ENCODE results near the gene MYO1E. TPM values are rescaled to one million over a fixed set of nuclear protein-coding genes. Genes with fewer than 3 reads are reported as not detected.

MYO1E gene
- total RNA-seq, 2 donors from 2014 or later = 47.8 to 65.6 TPM

DNA sequence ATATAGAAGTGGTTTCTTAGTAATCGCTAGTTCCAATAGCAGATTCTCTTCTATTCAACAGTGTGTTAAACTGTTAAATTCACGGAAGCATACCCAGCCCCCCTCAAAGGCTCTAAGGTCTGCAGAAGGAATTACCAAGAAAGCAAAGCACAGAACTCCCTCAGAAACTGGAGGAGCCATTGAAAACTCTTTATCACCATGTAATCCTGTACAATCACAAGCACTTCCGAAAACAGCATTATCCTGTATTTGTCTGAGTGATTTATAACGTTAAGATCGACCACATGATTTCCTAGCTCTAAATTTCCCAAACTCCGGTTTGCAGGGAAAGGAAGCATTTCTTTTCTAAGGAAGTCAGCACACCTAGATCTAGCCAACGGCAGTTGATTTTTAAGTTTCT lies 20.0 kb downstream of the MYO1E start:
- H3K27me3 Mint-ChIP-seq (ENCODE audit: insufficient read depth) = no peaks in the 10 kb centered on the region
- no peak for DNase-seq
- H3K4me3 Mint-ChIP-seq = no peak overlapping the region
- no peaks in the 10 kb centered on the region for H3K9me3 ChIP-seq (ENCODE audit: control insufficient read depth, low read length)
- TF ChIP-seq CTCF (conservative IDR thresholded peaks at IDR 0.05) = no peak
- no peak overlapping the region for H3K4me3 ChIP-seq (ENCODE audit: low read length)
- peaks cover 2% of the 10 kb centered on the region for H3K36me3 Mint-ChIP-seq (ENCODE audit: low read depth)
- 59 to 73% methylated on average over 5 to 7 of the region's 7 CpGs for WGBS, 2 experiments (ENCODE audit: insufficient coverage in 1 of 2, insufficient read length in 1 of 2)
- no peaks in the 10 kb centered on the region for H3K9me3 Mint-ChIP-seq
- H3K27me3 ChIP-seq (ENCODE audit: control insufficient read depth, insufficient read depth, low read length, poor library complexity, severe bottlenecking) = no peaks in the 10 kb centered on the region
- H3K4me1 Mint-ChIP-seq = peaks cover 50% of the 10 kb centered on the region
- H3K36me3 ChIP-seq (ENCODE audit: control insufficient read depth, insufficient read depth, low read length) = no peaks in the 10 kb centered on the region
- H3K4me1 ChIP-seq (ENCODE audit: control insufficient read depth, insufficient read depth, low read length) = peaks cover 4% of the 10 kb centered on the region
- H3K27ac Mint-ChIP-seq = no peak overlapping the region
- H3K27ac ChIP-seq (ENCODE audit: low read depth, low read length) = no peak overlapping the region
- no peak overlapping the region for H3K9ac ChIP-seq (ENCODE audit: extremely low read depth, low read length, poor library complexity, severe bottlenecking)

GRCh38 chr15:59352189-59352588 lies 20.5 kb downstream of the MYO1E start:
- Mint-ChIP-seq H3K4me3 (no peak overlapping the region), H3K36me3 (ENCODE audit: low read depth) (peaks cover 2% of the 10 kb centered on the region), H3K4me1 (peaks cover 52% of the 10 kb centered on the region), H3K9me3 (no peaks in the 10 kb centered on the region), H3K27me3 (ENCODE audit: insufficient read depth) (no peaks in the 10 kb centered on the region), H3K27ac (no peak overlapping the region)
- 93% methylated on average over 9 of the region's 9 CpGs for WGBS, 2 experiments (ENCODE audit: insufficient coverage in 1 of 2, insufficient read length in 1 of 2)
- Histone ChIP-seq H3K9ac (ENCODE audit: extremely low read depth, low read length, poor library complexity, severe bottlenecking) (no peak overlapping the region), H3K9me3 (ENCODE audit: control insufficient read depth, low read length) (no peaks in the 10 kb centered on the region), H3K27ac (ENCODE audit: low read depth, low read length) (no peak overlapping the region), H3K4me3 (ENCODE audit: low read length) (no peak overlapping the region), H3K27me3 (ENCODE audit: control insufficient read depth, insufficient read depth, low read length, poor library complexity, severe bottlenecking) (no peaks in the 10 kb centered on the region), H3K36me3 (ENCODE audit: control insufficient read depth, insufficient read depth, low read length) (no peaks in the 10 kb centered on the region), H3K4me1 (ENCODE audit: control insufficient read depth, insufficient read depth, low read length) (peaks cover 4% of the 10 kb centered on the region)
- TF ChIP-seq CTCF (conservative IDR thresholded peaks at IDR 0.05) = no peak
- DNase-seq = no peak

DNA sequence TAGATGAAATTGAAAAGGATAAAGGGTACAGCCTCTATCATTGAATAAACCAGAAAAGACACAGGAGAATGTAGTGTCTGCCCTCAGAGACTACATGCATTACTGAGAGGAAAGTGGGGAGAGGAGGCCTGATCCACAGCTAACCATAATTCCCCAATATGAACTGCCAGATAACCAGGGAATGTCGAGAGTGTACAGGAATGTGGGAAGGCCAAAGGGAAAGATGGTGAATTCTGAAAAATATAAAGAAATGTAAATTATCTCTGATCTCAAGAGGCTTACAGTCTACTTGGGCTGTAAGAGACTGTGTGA lies 22.3 kb downstream of the MYO1E start:
- peaks cover 4% of the 10 kb centered on the region for H3K4me1 ChIP-seq (ENCODE audit: control insufficient read depth, insufficient read depth, low read length)
- H3K36me3 Mint-ChIP-seq (ENCODE audit: low read depth) = no peaks in the 10 kb centered on the region
- no peaks in the 10 kb centered on the region for H3K9me3 Mint-ChIP-seq
- no peak overlapping the region for H3K27ac ChIP-seq (ENCODE audit: low read depth, low read length)
- H3K27me3 ChIP-seq (ENCODE audit: control insufficient read depth, insufficient read depth, low read length, poor library complexity, severe bottlenecking) = no peaks in the 10 kb centered on the region
- no peak overlapping the region for H3K4me3 ChIP-seq (ENCODE audit: low read length)
- 78 to 88% methylated on average over 1 of the region's 1 CpG for WGBS, 2 experiments (ENCODE audit: insufficient coverage in 1 of 2, insufficient read length in 1 of 2)
- H3K36me3 ChIP-seq (ENCODE audit: control insufficient read depth, insufficient read depth, low read length) = no peaks in the 10 kb centered on the region
- H3K9ac ChIP-seq (ENCODE audit: extremely low read depth, low read length, poor library complexity, severe bottlenecking) = no peak overlapping the region
- H3K9me3 ChIP-seq (ENCODE audit: control insufficient read depth, low read length) = no peaks in the 10 kb centered on the region
- peak overlapping the region; percentile 27 for H3K27ac Mint-ChIP-seq
- TF ChIP-seq CTCF (conservative IDR thresholded peaks at IDR 0.05) = no peak
- no peaks in the 10 kb centered on the region for H3K27me3 Mint-ChIP-seq (ENCODE audit: insufficient read depth)
- H3K4me3 Mint-ChIP-seq = no peak overlapping the region
- peaks cover 57% of the 10 kb centered on the region for H3K4me1 Mint-ChIP-seq
- no peak for DNase-seq
